ENCODE measurements around the gene KAT2B. TPM values are rescaled to one million over a fixed set of nuclear protein-coding genes. Genes with fewer than 3 reads are reported as not detected.
A peak's percentile ranks its signal among the peaks of the same experiment; 100 is the strongest.

KAT2B gene
- polyA plus RNA-seq, 1 of the 3 experiments (the other 2 are of a cell fraction), result 2.1 TPM

- H3K9ac ChIP-seq, result no peak overlapping the region
- POLR2A ChIA-PET, result no interaction called here
Measured at GRCh38 chr3:20043396-20043795, 3.1 kb downstream of the KAT2B start.

GRCh38 chr3:20043825-20044224, 3.6 kb downstream of the KAT2B start:
- WGBS (ENCODE audit: low lambda C conversion rate), result 93% methylated on average over 4 of the region's 4 CpGs
- ChIA-PET CTCF (no interaction called here), POLR2A (no interaction called here)
- Histone ChIP-seq H3K4me2 (0 out of 2 replicates have a peak overlapping the region, but pooled peaks have one; percentile 26), H3F3A (replicated peaks; ENCODE audit: insufficient read depth) (peaks cover 5% of the 10 kb centered on the region), H3K36me3 (replicated peaks in 1 of 2; ENCODE audit: control insufficient read depth in 1 of 2, insufficient read depth in 2 of 2, low read length in 1 of 2) (no peaks in the 10 kb centered on the region), H3K27me3 (ENCODE audit: insufficient read depth) (no peaks in the 10 kb centered on the region), H4K20me1 (ENCODE audit: insufficient read depth) (peaks cover 5% of the 10 kb centered on the region; the same call in 1 of the 2 replicates), H3K9me2 (no peaks in the 10 kb centered on the region), H3K79me2 (ENCODE audit: insufficient read depth) (no peaks in the 10 kb centered on the region), H3K27ac (ENCODE audit: low read depth in 2 of 2, low read length in 1 of 2) (no peak overlapping the region), H3K9ac (no peak overlapping the region), H3K4me3 (ENCODE audit: low read depth in 2 of 2, low read length in 1 of 2) (no peak overlapping the region), H3K4me1 (ENCODE audit: control insufficient read depth in 1 of 2, insufficient read depth in 2 of 2, low read depth in 1 of 2, low read length in 1 of 2) (peaks cover 5 to 19% of the 10 kb centered on the region in 2 experiments; a peak in 2 of 4 replicates), H3K9me3 (no peaks in the 10 kb centered on the region), H2AFZ (ENCODE audit: low read depth) (no peak overlapping the region)
- no peak for DNase-seq
- peak; percentile 26; the same call in 1 of the 2 replicates for TF ChIP-seq GATA2 (CRISPR knock-in tag; IDR thresholded peaks at IDR 0.05)
- no peak for TF ChIP-seq EP300 (IDR thresholded peaks at IDR 0.05; ENCODE audit: borderline replicate concordance in 1 of 2, low read depth in 1 of 2, low read length in 1 of 2)
- TF ChIP-seq REST (IDR thresholded peaks at IDR 0.05; ENCODE audit: low read depth, low read length), result no peak
- TF ChIP-seq, protein P1, sequence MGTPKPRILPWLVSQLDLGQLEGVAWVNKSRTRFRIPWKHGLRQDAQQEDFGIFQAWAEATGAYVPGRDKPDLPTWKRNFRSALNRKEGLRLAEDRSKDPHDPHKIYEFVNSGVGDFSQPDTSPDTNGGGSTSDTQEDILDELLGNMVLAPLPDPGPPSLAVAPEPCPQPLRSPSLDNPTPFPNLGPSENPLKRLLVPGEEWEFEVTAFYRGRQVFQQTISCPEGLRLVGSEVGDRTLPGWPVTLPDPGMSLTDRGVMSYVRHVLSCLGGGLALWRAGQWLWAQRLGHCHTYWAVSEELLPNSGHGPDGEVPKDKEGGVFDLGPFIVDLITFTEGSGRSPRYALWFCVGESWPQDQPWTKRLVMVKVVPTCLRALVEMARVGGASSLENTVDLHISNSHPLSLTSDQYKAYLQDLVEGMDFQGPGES (IDR thresholded peaks at IDR 0.05; ENCODE audit: low read depth, low read length), result no peak
- TF ChIP-seq CTCF (IDR thresholded peaks at IDR 0.05), result no peak
- TF ChIP-seq SMC3 (IDR thresholded peaks at IDR 0.05; ENCODE audit: low read depth, low read length), result no peak

More at GRCh38 chr3:20043396-20043795, 3.1 kb downstream of the KAT2B start:
- no peak overlapping the region for H2AFZ ChIP-seq (ENCODE audit: low read depth)
- no peaks in the 10 kb centered on the region for H3K9me2 ChIP-seq
- peaks cover 5% of the 10 kb centered on the region; the same call in 1 of the 2 replicates for H4K20me1 ChIP-seq (ENCODE audit: insufficient read depth)
- H3K27ac ChIP-seq (ENCODE audit: low read depth in 2 of 2, low read length in 1 of 2), result no peak overlapping the region
- DNase-seq, result no peak
- no peaks in the 10 kb centered on the region for H3K79me2 ChIP-seq (ENCODE audit: insufficient read depth)
- H3K4me3 ChIP-seq (ENCODE audit: low read depth in 2 of 2, low read length in 1 of 2), result no peak overlapping the region
- CTCF ChIA-PET, result no interaction called here
- no peaks in the 10 kb centered on the region for H3K9me3 ChIP-seq
- peaks cover 5 to 21% of the 10 kb centered on the region in 2 experiments; a peak in 2 of 4 replicates for H3K4me1 ChIP-seq (ENCODE audit: control insufficient read depth in 1 of 2, insufficient read depth in 2 of 2, low read depth in 1 of 2, low read length in 1 of 2)
- H3F3A ChIP-seq (replicated peaks; ENCODE audit: insufficient read depth), result peaks cover 5% of the 10 kb centered on the region
- H3K4me2 ChIP-seq, result peak overlapping the region; percentile 26; the same call in 1 of the 2 replicates
- WGBS (ENCODE audit: low lambda C conversion rate), result 84% methylated on average over 4 of the region's 4 CpGs
- TF ChIP-seq ZBTB33 (IDR thresholded peaks at IDR 0.05; ENCODE audit: borderline replicate concordance, low read depth), result no peak
- TF ChIP-seq FOSL2 (IDR thresholded peaks at IDR 0.05; ENCODE audit: borderline replicate concordance, low read depth), result no peak
- no peak for TF ChIP-seq PBX3 (IDR thresholded peaks at IDR 0.05)
- TF ChIP-seq NFIC (IDR thresholded peaks at IDR 0.05; ENCODE audit: borderline replicate concordance), result no peak
- TF ChIP-seq TAF1 (IDR thresholded peaks at IDR 0.05; ENCODE audit: borderline replicate concordance, low read depth, low read length), result no peak
- no peak for TF ChIP-seq EP300 (IDR thresholded peaks at IDR 0.05; ENCODE audit: borderline replicate concordance in 1 of 2, low read depth in 1 of 2, low read length in 1 of 2)
- TF ChIP-seq RFX5 (IDR thresholded peaks at IDR 0.05; ENCODE audit: low read length), result no peak
- TF ChIP-seq RAD21 (IDR thresholded peaks at IDR 0.05; ENCODE audit: low read length), result no peak
- no peak for TF ChIP-seq TEAD4 (IDR thresholded peaks at IDR 0.05; ENCODE audit: borderline replicate concordance, insufficient read depth)
- no peaks in the 10 kb centered on the region for H3K27me3 ChIP-seq (ENCODE audit: insufficient read depth)
- H3K36me3 ChIP-seq (replicated peaks in 1 of 2; ENCODE audit: control insufficient read depth in 1 of 2, insufficient read depth in 2 of 2, low read length in 1 of 2), result no peaks in the 10 kb centered on the region

Data from SK-N-SH (cell line).